ENCODE results near the gene IQCM.

IQCM gene

GRCh38 chr4:149306537-149306936, 509.1 kb downstream of the IQCM start:
- DNase-seq (ENCODE audit: low read depth in 2 of 2): no peak
